Keratinocyte (primary cell): ENCODE data around the gene PDE1C. TPM values are rescaled to one million over a fixed set of nuclear protein-coding genes. Genes with fewer than 3 reads are reported as not detected.

Source experiments
- DNase-seq: peaks from one replicate; pipeline ENCODE4 v3.0.0-alpha.2; 2011; ENCODE audit warnings: low read depth, missing footprints, low spot score
- FAIRE-seq: peaks from 2 replicates; lab custom pipeline; 2011; peaks lifted over from hg19 to GRCh38; lab: Jason Lieb, UNC
- H2AFZ ChIP-seq: 2 replicates; pipeline ENCODE4 v1.6.0; 2012; ENCODE audit warnings: low read length, control low read depth, inconsistent platforms; ENCODE audit not compliant: control insufficient read depth
- H3K27ac ChIP-seq: 2 replicates; pipeline ENCODE4 v1.5.1; 2011; ENCODE audit warnings: low read length; ENCODE audit not compliant: control insufficient read depth, insufficient read depth
- H3K27me3 ChIP-seq: 3 replicates; pipeline ENCODE4 v1.6.0; 2011; ENCODE audit warnings: low read length; ENCODE audit not compliant: control insufficient read depth, insufficient read depth; ENCODE audit errors: extremely low read depth
- H3K36me3 ChIP-seq, 2 experiments: 2 replicates in 1 of 2; 3 replicates in 1 of 2; pipeline ENCODE4 v1.5.1; 2011; ENCODE audit warnings: low read length in 2 of 2, mild to moderate bottlenecking in 1 of 2; ENCODE audit not compliant: control insufficient read depth in 2 of 2, insufficient read depth in 2 of 2; ENCODE audit errors: extremely low read depth in 1 of 2
- H3K4me1 ChIP-seq: 3 replicates; pipeline ENCODE4 v1.5.1; 2011; ENCODE audit warnings: low read length; ENCODE audit not compliant: control insufficient read depth, insufficient read depth; ENCODE audit errors: extremely low read depth
- H3K4me2 ChIP-seq: 3 replicates; pipeline ENCODE4 v1.6.0; 2011; ENCODE audit warnings: low read depth, low read length; ENCODE audit not compliant: control insufficient read depth, insufficient read depth; ENCODE audit errors: extremely low read depth
- H3K4me3 ChIP-seq, 3 experiments: fragments of 200-600 bp in 1 of 3; sonication (generic) in 1 of 3; 2 replicates in 2 of 3; 3 replicates in 1 of 3; pipeline ENCODE4 v1.5.1; 2011 to 2016; ENCODE audit warnings: low read length in 3 of 3, mild to moderate bottlenecking in 3 of 3, control low read depth in 2 of 3, inconsistent platforms in 1 of 3, low read depth in 1 of 3, mixed read lengths in 1 of 3, mixed run types in 1 of 3, moderate library complexity in 1 of 3; ENCODE audit not compliant: control insufficient read depth in 2 of 3, insufficient read depth in 2 of 3; ENCODE audit errors: extremely low read depth in 1 of 3
- H3K79me2 ChIP-seq: 2 replicates; pipeline ENCODE4 v1.6.0; 2012; ENCODE audit warnings: low read length; ENCODE audit not compliant: control insufficient read depth, insufficient read depth
- H3K9ac ChIP-seq: 3 replicates; pipeline ENCODE4 v1.6.0; 2011; ENCODE audit warnings: low read length; ENCODE audit not compliant: control insufficient read depth, insufficient read depth; ENCODE audit errors: extremely low read depth
- H3K9me1 ChIP-seq: 3 replicates; pipeline ENCODE4 v1.6.0; 2011; ENCODE audit warnings: low read length; ENCODE audit not compliant: control insufficient read depth, insufficient read depth; ENCODE audit errors: extremely low read depth
- H3K9me3 ChIP-seq: 2 replicates; pipeline ENCODE4 v1.5.1; 2012; ENCODE audit warnings: low read depth, low read length; ENCODE audit not compliant: control insufficient read depth
- H4K20me1 ChIP-seq: 3 replicates; pipeline ENCODE4 v1.6.0; 2011; ENCODE audit warnings: low read length; ENCODE audit not compliant: control insufficient read depth, insufficient read depth; ENCODE audit errors: extremely low read depth
- EZH2 ChIP-seq: IDR thresholded peaks from one replicate; pipeline ENCODE4 v1.6.1; 2012; ENCODE audit warnings: inconsistent platforms, mild to moderate bottlenecking, low read length, moderate library complexity
- dilution Hi-C: fragments of 300-500 bp; cut with MboI; formaldehyde crosslinking; loops from one replicate; pipeline ENCODE4 v1.7.0; 2020; ENCODE audit warnings: low sequenced_read_pairs; ENCODE audit not compliant: extremely low pct_ligation_motif_present
- polyA plus RNA-seq, 5 experiments: library from polyadenylated mRNA; depleted of rRNA in 3 of 5; stranded (reverse) in 3 of 5; stranded (forward) in 1 of 5; unstranded in 1 of 5; fragments of >200 nt; gene quantifications; 1 replicate in 1 of 5; 2 replicates in 3 of 5; 3 replicates in 1 of 5; pipeline versions ENCODE4 v1.2.1 to v1.2.3, GENCODE V29; 2011 to 2012; ENCODE audit warnings: missing spikeins in 2 of 5, low read depth in 1 of 5, low replicate concordance in 1 of 5
- TF ChIP-seq, protein P1 (sequence below), 3 experiments: IDR thresholded peaks in 1 of 3; conservative IDR thresholded peaks in 1 of 3; optimal IDR thresholded peaks in 1 of 3; 2 replicates in 2 of 3; 3 replicates in 1 of 3; pipeline versions ENCODE3 to v1.5.1; 2011; ENCODE audit warnings: low read length in 3 of 3, mild to moderate bottlenecking in 3 of 3, moderate library complexity in 2 of 3, control low read depth in 1 of 3, inconsistent platforms in 1 of 3; ENCODE audit not compliant: insufficient read depth in 2 of 3; ENCODE audit errors: extremely low read depth in 1 of 3

The PDE1C gene
- polyA plus RNA-seq, 1 donor (not counting 4 experiments of a cell fraction or from before 2014, with no cell fraction given): 2.5 TPM

DNA sequence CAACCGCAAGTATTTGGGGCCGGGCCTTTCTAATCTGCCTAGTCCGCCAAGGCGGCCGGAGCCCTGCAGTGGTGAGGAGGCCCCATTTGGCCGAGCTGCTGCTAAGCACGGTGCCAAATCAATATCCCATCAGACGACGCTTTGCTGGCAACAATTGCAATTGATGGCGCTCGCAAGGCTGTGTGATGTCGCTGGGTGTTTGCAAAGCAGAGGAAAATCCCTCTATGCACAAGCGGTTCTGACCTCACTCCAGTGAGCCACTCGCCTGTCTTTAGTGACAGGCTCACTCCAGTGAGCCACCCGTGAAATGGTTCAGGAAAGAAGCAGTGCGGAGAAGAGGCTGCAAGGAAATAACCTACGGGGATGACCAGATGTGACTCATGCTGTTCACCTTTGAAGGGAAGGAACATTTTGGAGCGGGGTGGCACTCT lies 18.3 kb upstream of the PDE1C start:
- Histone ChIP-seq H3K27me3 (no peaks in the 10 kb centered on the region), H3K4me3 (no peak overlapping the region), H3K9me3 (no peaks in the 10 kb centered on the region), H2AFZ (no peak overlapping the region), H3K4me2 (no peak overlapping the region), H4K20me1 (no peaks in the 10 kb centered on the region), H3K9me1 (no peaks in the 10 kb centered on the region), H3K79me2 (no peaks in the 10 kb centered on the region), H3K27ac (no peak overlapping the region), H3K4me1 (peaks cover 4% of the 10 kb centered on the region), H3K36me3 (no peaks in the 10 kb centered on the region), H3K9ac (no peak overlapping the region)
- TF ChIP-seq, protein P1, sequence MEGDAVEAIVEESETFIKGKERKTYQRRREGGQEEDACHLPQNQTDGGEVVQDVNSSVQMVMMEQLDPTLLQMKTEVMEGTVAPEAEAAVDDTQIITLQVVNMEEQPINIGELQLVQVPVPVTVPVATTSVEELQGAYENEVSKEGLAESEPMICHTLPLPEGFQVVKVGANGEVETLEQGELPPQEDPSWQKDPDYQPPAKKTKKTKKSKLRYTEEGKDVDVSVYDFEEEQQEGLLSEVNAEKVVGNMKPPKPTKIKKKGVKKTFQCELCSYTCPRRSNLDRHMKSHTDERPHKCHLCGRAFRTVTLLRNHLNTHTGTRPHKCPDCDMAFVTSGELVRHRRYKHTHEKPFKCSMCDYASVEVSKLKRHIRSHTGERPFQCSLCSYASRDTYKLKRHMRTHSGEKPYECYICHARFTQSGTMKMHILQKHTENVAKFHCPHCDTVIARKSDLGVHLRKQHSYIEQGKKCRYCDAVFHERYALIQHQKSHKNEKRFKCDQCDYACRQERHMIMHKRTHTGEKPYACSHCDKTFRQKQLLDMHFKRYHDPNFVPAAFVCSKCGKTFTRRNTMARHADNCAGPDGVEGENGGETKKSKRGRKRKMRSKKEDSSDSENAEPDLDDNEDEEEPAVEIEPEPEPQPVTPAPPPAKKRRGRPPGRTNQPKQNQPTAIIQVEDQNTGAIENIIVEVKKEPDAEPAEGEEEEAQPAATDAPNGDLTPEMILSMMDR (optimal IDR thresholded peaks at IDR 0.05 in 1 of 3, IDR thresholded peaks at IDR 0.05 in 1 of 3, conservative IDR thresholded peaks at IDR 0.05 in 1 of 3; ENCODE audit: extremely low read depth in 1 of 3, insufficient read depth in 2 of 3, low read length in 3 of 3): no peak
- TF ChIP-seq EZH2: no peak
- DNase-seq (no peak), FAIRE-seq (no peak)
- dilution Hi-C loops: no loop called here

DNA sequence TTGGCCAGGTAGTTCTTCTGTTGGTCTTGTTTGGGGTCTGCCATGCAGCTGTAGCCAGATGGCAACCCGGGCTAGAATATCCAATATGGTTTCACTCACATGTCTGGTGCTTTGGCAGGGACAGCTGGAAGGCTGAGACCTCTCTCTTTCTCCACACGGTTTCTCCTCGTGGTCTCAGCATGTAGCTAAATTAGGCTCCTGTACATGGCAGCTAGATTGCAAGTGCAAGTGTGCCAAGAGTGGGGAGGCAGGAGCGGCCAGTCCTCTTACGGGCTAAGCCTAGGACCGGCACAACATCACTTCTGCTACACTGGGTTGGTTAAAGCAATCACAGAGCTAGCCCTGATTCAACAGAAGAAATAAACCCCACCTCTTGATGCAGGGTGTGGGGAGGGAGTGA lies 9.3 kb upstream of the PDE1C start:
- dilution Hi-C loops: no loop called here
- H3K79me2 ChIP-seq: no peaks in the 10 kb centered on the region
- H3K4me2 ChIP-seq: no peak overlapping the region
- no peaks in the 10 kb centered on the region for H3K9me1 ChIP-seq
- H3K4me1 ChIP-seq: no peaks in the 10 kb centered on the region
- H3K9ac ChIP-seq: no peak overlapping the region
- DNase-seq: no peak
- H2AFZ ChIP-seq: no peak overlapping the region
- no peak for FAIRE-seq
- no peaks in the 10 kb centered on the region for H4K20me1 ChIP-seq
- no peaks in the 10 kb centered on the region for H3K9me3 ChIP-seq
- H3K36me3 ChIP-seq: no peaks in the 10 kb centered on the region
- TF ChIP-seq, protein P1 (optimal IDR thresholded peaks at IDR 0.05 in 1 of 3, IDR thresholded peaks at IDR 0.05 in 1 of 3, conservative IDR thresholded peaks at IDR 0.05 in 1 of 3; ENCODE audit: extremely low read depth in 1 of 3, insufficient read depth in 2 of 3, low read length in 3 of 3): no peak
- no peak for TF ChIP-seq EZH2
- H3K27me3 ChIP-seq: no peaks in the 10 kb centered on the region
- H3K4me3 ChIP-seq: no peak overlapping the region
- no peak overlapping the region for H3K27ac ChIP-seq
